ENCODE measurements around the gene ASB6. TPM values are rescaled to one million over a fixed set of nuclear protein-coding genes. Genes with fewer than 3 reads are reported as not detected.
A peak's percentile ranks its signal among the peaks of the same experiment; 100 is the strongest.

The ASB6 gene
- total RNA-seq, 1 donor from 2014 or later, result 22.4 TPM

DNA sequence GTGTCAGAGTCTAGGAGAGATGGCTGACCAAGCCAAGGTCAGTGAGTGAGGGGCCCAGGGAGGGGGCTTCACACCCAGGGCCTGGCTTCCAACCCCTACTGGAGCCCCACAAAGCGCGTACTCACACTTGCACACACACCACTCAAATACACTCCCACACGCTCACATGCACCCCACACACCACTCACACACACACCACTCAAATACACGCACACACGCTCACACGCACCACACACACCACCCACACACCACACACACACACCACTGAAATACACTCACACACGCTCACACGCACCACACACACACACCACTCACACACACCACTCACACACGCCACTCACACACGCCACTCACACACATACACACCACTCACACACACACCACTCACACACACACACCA is 5.7 kb upstream of the ASB6 start:
- no peak for DNase-seq (ENCODE audit: extremely low spot score, unreplicated experiment)
- Mint-ChIP-seq H3K4me1 (ENCODE audit: unreplicated experiment) (peaks cover 24% of the 10 kb centered on the region), H3K9me3 (no peaks in the 10 kb centered on the region), H3K27me3 (peaks cover 3% of the 10 kb centered on the region), H3K27ac (no peak overlapping the region), H3K4me3 (peak overlapping the region; percentile 12), H3K36me3 (no peaks in the 10 kb centered on the region)
- TF ChIP-seq, protein P1, sequence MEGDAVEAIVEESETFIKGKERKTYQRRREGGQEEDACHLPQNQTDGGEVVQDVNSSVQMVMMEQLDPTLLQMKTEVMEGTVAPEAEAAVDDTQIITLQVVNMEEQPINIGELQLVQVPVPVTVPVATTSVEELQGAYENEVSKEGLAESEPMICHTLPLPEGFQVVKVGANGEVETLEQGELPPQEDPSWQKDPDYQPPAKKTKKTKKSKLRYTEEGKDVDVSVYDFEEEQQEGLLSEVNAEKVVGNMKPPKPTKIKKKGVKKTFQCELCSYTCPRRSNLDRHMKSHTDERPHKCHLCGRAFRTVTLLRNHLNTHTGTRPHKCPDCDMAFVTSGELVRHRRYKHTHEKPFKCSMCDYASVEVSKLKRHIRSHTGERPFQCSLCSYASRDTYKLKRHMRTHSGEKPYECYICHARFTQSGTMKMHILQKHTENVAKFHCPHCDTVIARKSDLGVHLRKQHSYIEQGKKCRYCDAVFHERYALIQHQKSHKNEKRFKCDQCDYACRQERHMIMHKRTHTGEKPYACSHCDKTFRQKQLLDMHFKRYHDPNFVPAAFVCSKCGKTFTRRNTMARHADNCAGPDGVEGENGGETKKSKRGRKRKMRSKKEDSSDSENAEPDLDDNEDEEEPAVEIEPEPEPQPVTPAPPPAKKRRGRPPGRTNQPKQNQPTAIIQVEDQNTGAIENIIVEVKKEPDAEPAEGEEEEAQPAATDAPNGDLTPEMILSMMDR (conservative IDR thresholded peaks at IDR 0.05), result no peak

DNA sequence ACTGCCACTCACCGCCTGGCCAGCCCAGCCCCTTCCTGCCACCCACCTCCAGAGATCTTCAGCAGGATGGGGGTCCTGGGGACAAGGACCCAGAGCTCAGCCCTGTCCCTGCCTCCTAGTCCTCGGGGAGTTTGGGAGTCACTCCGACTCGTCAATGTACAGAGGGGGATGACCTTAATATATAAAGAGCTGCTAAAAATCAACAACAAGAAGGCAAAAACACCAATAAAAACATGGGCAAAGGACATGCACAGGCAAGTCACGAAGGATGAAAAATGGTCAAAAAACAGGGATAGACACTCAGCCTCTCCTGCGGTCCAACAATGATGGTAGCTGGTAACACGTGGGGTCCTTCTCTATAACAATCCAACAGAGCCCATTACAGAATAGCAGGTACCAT is 4.7 kb upstream of the ASB6 start:
- TF ChIP-seq, protein P1 (conservative IDR thresholded peaks at IDR 0.05), result no peak
- Mint-ChIP-seq H3K36me3 (no peaks in the 10 kb centered on the region), H3K4me1 (ENCODE audit: unreplicated experiment) (peaks cover 24% of the 10 kb centered on the region), H3K4me3 (no peak overlapping the region), H3K27me3 (peaks cover 3% of the 10 kb centered on the region), H3K9me3 (no peaks in the 10 kb centered on the region), H3K27ac (no peak overlapping the region)
- no peak for DNase-seq (ENCODE audit: extremely low spot score, unreplicated experiment)

DNA sequence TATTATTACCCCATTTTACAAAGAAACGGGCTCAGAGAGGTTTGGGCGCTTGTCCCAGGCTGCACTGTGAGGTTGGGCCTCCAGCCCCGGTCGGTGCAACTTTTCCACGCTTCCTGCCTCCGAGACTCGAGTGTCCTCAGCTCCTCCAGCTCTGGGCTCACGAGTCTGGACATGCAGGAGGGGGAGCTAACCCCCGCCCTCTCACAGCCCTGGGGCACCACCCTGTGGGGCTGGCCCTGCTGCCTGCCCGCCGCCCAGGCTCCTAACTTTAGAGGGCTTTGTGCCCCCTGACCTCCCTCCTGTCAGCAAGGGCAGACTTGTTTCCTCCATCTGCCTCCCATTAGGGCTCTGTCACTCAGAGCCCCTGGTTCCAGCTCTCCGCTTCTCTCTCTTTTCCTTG is 4.3 kb upstream of the ASB6 start:
- Mint-ChIP-seq H3K36me3 (no peaks in the 10 kb centered on the region), H3K4me3 (no peak overlapping the region), H3K27ac (no peak overlapping the region), H3K27me3 (peaks cover 3% of the 10 kb centered on the region), H3K9me3 (no peaks in the 10 kb centered on the region), H3K4me1 (ENCODE audit: unreplicated experiment) (peaks cover 22% of the 10 kb centered on the region)
- DNase-seq (ENCODE audit: extremely low spot score, unreplicated experiment), result no peak
- TF ChIP-seq, protein P1 (conservative IDR thresholded peaks at IDR 0.05), result no peak

DNA sequence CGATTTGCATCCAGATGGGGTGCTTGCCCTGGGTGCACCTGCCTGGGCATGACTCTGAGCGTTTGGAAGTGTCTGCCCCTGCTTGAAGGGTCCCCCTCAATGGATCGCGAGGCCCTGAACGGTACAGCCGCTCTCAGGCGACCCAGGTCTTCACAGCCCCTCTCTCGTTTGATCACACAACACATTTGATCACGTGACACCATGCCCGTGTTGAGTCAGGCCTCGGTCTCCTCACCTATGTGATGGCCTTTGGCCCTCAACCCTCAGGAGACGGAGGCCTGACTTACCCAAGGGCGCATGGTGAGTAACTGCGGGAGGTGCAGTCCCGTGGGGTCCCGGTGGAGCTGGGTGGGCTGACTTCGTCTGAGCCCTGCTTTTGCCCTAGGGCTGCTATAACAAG is 3.0 kb upstream of the ASB6 start:
- no peak for DNase-seq (ENCODE audit: extremely low spot score, unreplicated experiment)
- Mint-ChIP-seq H3K4me3 (no peak overlapping the region), H3K36me3 (no peaks in the 10 kb centered on the region), H3K9me3 (no peaks in the 10 kb centered on the region), H3K4me1 (ENCODE audit: unreplicated experiment) (peaks cover 22% of the 10 kb centered on the region), H3K27ac (no peak overlapping the region), H3K27me3 (peaks cover 3% of the 10 kb centered on the region)
- TF ChIP-seq, protein P1 (conservative IDR thresholded peaks at IDR 0.05), result no peak

DNA sequence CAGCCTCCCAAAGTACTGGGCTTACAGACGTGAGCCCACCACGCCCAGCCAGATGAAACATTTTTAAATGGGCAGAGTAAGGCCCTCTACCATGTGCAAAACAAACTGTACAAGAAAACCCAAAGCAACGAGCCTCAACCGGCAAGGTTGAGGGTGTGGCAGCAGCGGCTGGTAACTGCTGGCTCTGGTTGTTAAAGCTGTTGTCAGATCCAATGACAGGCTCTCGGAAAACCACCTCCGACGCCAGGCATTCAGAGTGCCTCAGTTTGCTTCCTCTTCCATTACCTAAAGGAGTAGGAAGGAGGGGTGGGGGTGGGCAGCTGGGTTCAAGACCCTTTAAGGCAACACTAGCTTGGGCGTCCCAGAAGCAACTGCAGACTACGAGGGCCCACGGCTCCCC is 2.4 kb upstream of the ASB6 start:
- TF ChIP-seq, protein P1 (conservative IDR thresholded peaks at IDR 0.05), result no peak
- Mint-ChIP-seq H3K27me3 (peaks cover 3% of the 10 kb centered on the region), H3K4me3 (no peak overlapping the region), H3K36me3 (no peaks in the 10 kb centered on the region), H3K4me1 (ENCODE audit: unreplicated experiment) (peaks cover 16% of the 10 kb centered on the region), H3K9me3 (no peaks in the 10 kb centered on the region), H3K27ac (no peak overlapping the region)
- no peak for DNase-seq (ENCODE audit: extremely low spot score, unreplicated experiment)

DNA sequence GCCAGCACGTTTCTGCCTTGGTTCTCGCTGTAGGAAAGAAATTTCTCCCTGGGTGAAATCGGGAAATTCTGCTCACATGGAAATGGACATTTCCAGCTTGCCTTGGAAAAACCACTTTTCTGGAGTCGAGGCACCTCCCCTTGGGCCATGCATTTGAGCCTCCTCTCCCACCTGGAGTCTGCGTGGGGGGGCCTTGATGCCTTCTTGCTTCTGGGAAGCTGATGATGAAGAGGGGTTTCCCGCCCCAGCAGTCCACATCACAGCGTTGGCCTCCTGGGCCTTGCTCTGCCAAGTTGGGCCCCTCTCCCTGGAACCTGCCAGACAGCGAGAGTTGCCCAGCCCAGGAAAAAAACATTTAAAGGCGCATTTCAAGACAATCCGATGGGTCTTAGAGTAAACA is 1.8 kb upstream of the ASB6 start:
- no peak overlapping the region for H3K27ac Mint-ChIP-seq
- TF ChIP-seq, protein P1 (conservative IDR thresholded peaks at IDR 0.05), result no peak
- H3K27me3 Mint-ChIP-seq, result peaks cover 3% of the 10 kb centered on the region
- peaks cover 15% of the 10 kb centered on the region for H3K4me1 Mint-ChIP-seq (ENCODE audit: unreplicated experiment)
- no peaks in the 10 kb centered on the region for H3K9me3 Mint-ChIP-seq
- no peak for DNase-seq (ENCODE audit: extremely low spot score, unreplicated experiment)
- H3K36me3 Mint-ChIP-seq, result no peaks in the 10 kb centered on the region
- H3K4me3 Mint-ChIP-seq, result peak overlapping the region; percentile 34

All from type B pancreatic cell (in vitro differentiated cells).